ENCODE data around the gene MSRB3. TPM values are rescaled to one million over a fixed set of nuclear protein-coding genes. Genes with fewer than 3 reads are reported as not detected.
"Not testable (repeated sequence)": the region's sequence is repeated elsewhere in the genome, so short reads cannot be mapped to it uniquely, and the experiment has no call there.

Gene MSRB3
- total RNA-seq, 1 donor from 2014 or later = 18.3 TPM

GRCh38 chr12:65308006-65308405, 29.5 kb downstream of the MSRB3 start:
- no peak for TF ChIP-seq CTCF (IDR thresholded peaks at IDR 0.05; ENCODE audit: insufficient read depth, low read length, poor library complexity, severe bottlenecking)
- H3K36me3 ChIP-seq (ENCODE audit: control insufficient read depth, insufficient read depth, low read length) = no peaks in the 10 kb centered on the region
- DNase-seq (ENCODE audit: low read depth) = no peak
- H3K27me3 ChIP-seq (ENCODE audit: control insufficient read depth, insufficient read depth, low read length) = no peaks in the 10 kb centered on the region
- H3K4me3 ChIP-seq (ENCODE audit: low read depth, low read length) = no peak overlapping the region

DNA sequence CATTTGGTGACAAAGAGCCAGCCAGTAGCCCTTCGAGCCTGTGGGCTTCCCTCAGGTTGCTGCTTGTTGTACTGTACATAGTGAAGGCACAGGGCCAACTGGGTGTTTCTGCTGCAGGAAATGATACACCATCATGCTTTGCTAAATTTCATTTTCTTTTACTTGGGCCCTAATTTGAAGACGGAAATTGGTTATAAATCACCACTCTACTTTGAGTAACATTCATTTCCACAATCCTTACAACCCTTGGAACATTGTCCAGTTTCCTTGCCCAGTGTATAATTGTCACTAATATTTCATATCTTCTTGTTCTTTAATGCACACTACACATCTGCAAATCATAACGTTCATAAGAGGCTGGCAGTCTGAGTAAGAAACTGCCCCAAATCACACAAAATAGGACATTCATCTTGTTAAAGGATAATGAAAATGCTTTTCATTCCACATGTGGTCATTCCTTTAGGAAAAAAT, 30.2 kb downstream of the MSRB3 start:
- no peak overlapping the region for H3K4me3 ChIP-seq (ENCODE audit: low read depth, low read length)
- no peak for TF ChIP-seq CTCF (IDR thresholded peaks at IDR 0.05; ENCODE audit: insufficient read depth, low read length, poor library complexity, severe bottlenecking)
- no peak for DNase-seq (ENCODE audit: low read depth)
- H3K36me3 ChIP-seq (ENCODE audit: control insufficient read depth, insufficient read depth, low read length) = no peaks in the 10 kb centered on the region
- H3K27me3 ChIP-seq (ENCODE audit: control insufficient read depth, insufficient read depth, low read length) = no peaks in the 10 kb centered on the region

GRCh38 chr12:65311260-65311659, 32.8 kb downstream of the MSRB3 start:
- Histone ChIP-seq H3K36me3 (ENCODE audit: control insufficient read depth, insufficient read depth, low read length) (no peaks in the 10 kb centered on the region), H3K27me3 (ENCODE audit: control insufficient read depth, insufficient read depth, low read length) (no peaks in the 10 kb centered on the region), H3K4me3 (ENCODE audit: low read depth, low read length) (no peak overlapping the region)
- DNase-seq (ENCODE audit: low read depth) = no peak
- TF ChIP-seq CTCF (IDR thresholded peaks at IDR 0.05; ENCODE audit: insufficient read depth, low read length, poor library complexity, severe bottlenecking) = no peak

- Histone ChIP-seq H3K4me3 (ENCODE audit: low read depth, low read length) (no peak overlapping the region), H3K36me3 (ENCODE audit: control insufficient read depth, insufficient read depth, low read length) (no peaks in the 10 kb centered on the region), H3K27me3 (ENCODE audit: control insufficient read depth, insufficient read depth, low read length) (no peaks in the 10 kb centered on the region)
- no peak for DNase-seq (ENCODE audit: low read depth)
- peak; percentile 22 for TF ChIP-seq CTCF (IDR thresholded peaks at IDR 0.05; ENCODE audit: insufficient read depth, low read length, poor library complexity, severe bottlenecking)
Measured at GRCh38 chr12:65313719-65314317, 35.3 kb downstream of the MSRB3 start.

GRCh38 chr12:65315238-65315637, 36.8 kb downstream of the MSRB3 start:
- not testable (repeated sequence) for H3K4me3 ChIP-seq (ENCODE audit: low read depth, low read length); H3K27me3 ChIP-seq (ENCODE audit: control insufficient read depth, insufficient read depth, low read length); DNase-seq (ENCODE audit: low read depth); H3K36me3 ChIP-seq (ENCODE audit: control insufficient read depth, insufficient read depth, low read length)

DNA sequence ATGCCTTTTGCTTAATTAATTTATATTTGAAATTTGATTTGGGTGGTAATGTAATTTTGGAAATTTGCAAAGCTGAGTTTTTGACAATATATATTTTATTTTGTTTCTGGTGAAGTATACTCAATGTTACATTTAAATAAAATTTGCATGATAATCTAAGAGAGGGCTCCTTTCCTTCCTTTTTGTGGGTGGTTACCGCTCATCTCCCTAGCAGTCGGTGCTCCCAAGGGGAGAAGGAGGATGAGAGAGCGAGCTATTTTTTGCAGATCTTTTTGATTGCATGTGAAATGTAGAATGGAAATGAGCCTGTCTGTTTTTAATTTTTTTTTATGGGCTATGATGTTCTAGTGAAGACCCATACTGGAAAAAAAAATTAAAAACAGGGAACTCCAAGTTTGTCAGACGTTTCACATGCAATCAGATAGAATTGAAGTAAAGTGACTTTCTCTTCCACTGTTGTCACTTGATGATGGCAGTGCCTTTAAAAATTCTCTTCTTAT, 39.8 kb downstream of the MSRB3 start:
- Histone ChIP-seq H3K27me3 (ENCODE audit: control insufficient read depth, insufficient read depth, low read length) (no peaks in the 10 kb centered on the region), H3K36me3 (ENCODE audit: control insufficient read depth, insufficient read depth, low read length) (no peaks in the 10 kb centered on the region), H3K4me3 (ENCODE audit: low read depth, low read length) (no peak overlapping the region)
- no peak for DNase-seq (ENCODE audit: low read depth)
- no peak for TF ChIP-seq CTCF (IDR thresholded peaks at IDR 0.05; ENCODE audit: insufficient read depth, low read length, poor library complexity, severe bottlenecking)

Measured in kidney epithelial cell (primary cell).